B cell (primary cell): Measurements from ENCODE around the gene NDUFS6. TPM values are rescaled to one million over a fixed set of nuclear protein-coding genes. Genes with fewer than 3 reads are reported as not detected.

ENCODE experiments used
- ATAC-seq: fragments of 200-7000 bp; cut with Tn5 transposase; one replicate; pipeline ENCODE4 v1.10.0; 2021; ENCODE audit warnings: low read depth, mild to moderate bottlenecking, moderate number of reproducible peaks, moderate library complexity
- CTCF ChIA-PET: fragments of 350-600 bp; sonication (Branson Sonifier 250); formaldehyde crosslinking; loops from one replicate; lab custom pipeline; 2021; ENCODE audit warnings: antibody characterized with exemption, inconsistent platforms; lab: Charles Lee
- POLR2A ChIA-PET: fragments of 350-600 bp; sonication (Branson Sonifier 250); formaldehyde crosslinking; loops from one replicate; lab custom pipeline; 2021; ENCODE audit warnings: antibody characterized with exemption; lab: Charles Lee
- DNase-seq: peaks from one replicate; pipeline ENCODE4 v3.0.0; 2013
- H2AFZ ChIP-seq: 2 replicates; pipeline ENCODE4 v1.6.1; 2012; ENCODE audit warnings: mild to moderate bottlenecking, low read depth, low read length; ENCODE audit not compliant: insufficient read depth, poor library complexity, severe bottlenecking
- H3K27ac ChIP-seq, 2 donors: 1 replicate in 1 of 2; 2 replicates in 1 of 2; pipeline ENCODE4 v1.5.1; 2012 to 2013; ENCODE audit warnings: low read length in 2 of 2, mild to moderate bottlenecking in 2 of 2, moderate library complexity in 1 of 2
- H3K27me3 ChIP-seq, 4 experiments: fragments of 200-600 bp in 1 of 4; sonication (generic) in 1 of 4; replicated peaks in 1 of 4; 1 replicate in 2 of 4; 2 replicates in 2 of 4; pipeline versions ENCODE4 v1.6.1 to v1.7.0; 2013 to 2016; ENCODE audit warnings: low read length in 3 of 4, mild to moderate bottlenecking in 2 of 4, mixed read lengths in 1 of 4, moderate library complexity in 1 of 4; ENCODE audit not compliant: insufficient read depth in 4 of 4, control insufficient read depth in 3 of 4; ENCODE audit errors: control extremely low read depth in 1 of 4
- H3K36me3 ChIP-seq, 2 experiments: replicated peaks in 1 of 2; 1 replicate in 1 of 2; 2 replicates in 1 of 2; pipeline versions ENCODE4 v1.6.1 to v1.7.1; 2013; ENCODE audit warnings: low read length in 1 of 2; ENCODE audit not compliant: insufficient read depth in 2 of 2, control insufficient read depth in 1 of 2; ENCODE audit errors: control extremely low read depth in 1 of 2, extremely low read depth in 1 of 2
- H3K4me1 ChIP-seq, 2 donors: fragments of 200-600 bp in 1 of 2; sonication (generic) in 1 of 2; 1 replicate in 1 of 2; 2 replicates in 1 of 2; pipeline versions ENCODE4 v1.5.1 to v1.6.1; 2013 to 2017; ENCODE audit warnings: low read length in 2 of 2; ENCODE audit not compliant: control insufficient read depth in 2 of 2, insufficient read depth in 2 of 2
- H3K4me2 ChIP-seq: replicated peaks from 2 replicates; pipeline ENCODE3; 2012; ENCODE audit warnings: mild to moderate bottlenecking, low read depth, low read length; ENCODE audit not compliant: poor library complexity, severe bottlenecking
- H3K4me3 ChIP-seq, 5 experiments: fragments of 200-600 bp in 1 of 5; sonication (generic) in 1 of 5; 1 replicate in 3 of 5; 2 replicates in 2 of 5; pipeline versions ENCODE4 v1.5.1 to v1.7.0; 2011 to 2016; ENCODE audit warnings: low read length in 4 of 5, mild to moderate bottlenecking in 4 of 5, low read depth in 2 of 5, control low read depth in 1 of 5, moderate library complexity in 1 of 5; ENCODE audit not compliant: insufficient read depth in 1 of 5; ENCODE audit errors: control extremely low read depth in 1 of 5, extremely low read depth in 1 of 5
- H3K79me2 ChIP-seq: fragments of 200-600 bp; sonication (generic); one replicate; pipeline ENCODE4 v1.6.0; 2016; ENCODE audit warnings: low read length; ENCODE audit not compliant: control insufficient read depth, insufficient read depth
- H3K9ac ChIP-seq: fragments of 200-600 bp; sonication (generic); 2 replicates; pipeline ENCODE4 v1.6.1; 2017; ENCODE audit warnings: mild to moderate bottlenecking, low read length, moderate library complexity
- H3K9me3 ChIP-seq, 3 donors: one replicate each; pipeline versions ENCODE4 v1.6.1 to v1.7.1; 2013; ENCODE audit warnings: low read length in 2 of 3; ENCODE audit not compliant: control insufficient read depth in 2 of 3, insufficient read depth in 1 of 3; ENCODE audit errors: control extremely low read depth in 1 of 3
- H4K20me1 ChIP-seq: 2 replicates; pipeline ENCODE4 v1.6.0; 2012; ENCODE audit warnings: mild to moderate bottlenecking, low read length; ENCODE audit not compliant: insufficient read depth, control insufficient read depth, poor library complexity, severe bottlenecking
- H3K27ac Mint-ChIP-seq: one replicate; pipeline ENCODE4 v1.8.0; 2021; ENCODE audit warnings: mixed read lengths
- H3K27me3 Mint-ChIP-seq: one replicate; pipeline ENCODE4 v1.8.0; 2021; ENCODE audit warnings: mixed read lengths
- H3K4me1 Mint-ChIP-seq: one replicate; pipeline ENCODE4 v1.8.0; 2021; ENCODE audit warnings: mixed read lengths
- H3K4me3 Mint-ChIP-seq: one replicate; pipeline ENCODE4 v1.8.0; 2021; ENCODE audit warnings: mixed read lengths
- H3K9me3 Mint-ChIP-seq: one replicate; pipeline ENCODE4 v1.8.0; 2022; ENCODE audit warnings: mixed read lengths; ENCODE audit not compliant: insufficient read depth
- CTCF ChIP-seq: fragments of 200-600 bp; IDR thresholded peaks from one replicate; pipeline ENCODE4 v1.8.0; 2022; ENCODE audit warnings: antibody characterized with exemption, mild to moderate bottlenecking
- EZH2 ChIP-seq: IDR thresholded peaks from 2 replicates; pipeline ENCODE4 v1.6.1; 2012; ENCODE audit warnings: borderline replicate concordance, low read depth, mild to moderate bottlenecking, moderate library complexity, low read length; ENCODE audit not compliant: insufficient read depth, poor library complexity, severe bottlenecking
- WGBS: methylation state at CpG from one replicate; pipeline ENCODE4 v1.1.5; 2013; ENCODE audit warnings: missing lambda C conversion rate; ENCODE audit not compliant: insufficient coverage; 5-methylcytosine and 5-hydroxymethylcytosine counted together
- intact Hi-C: fragments of 100-400 bp; cut with micrococcal nuclease; formaldehyde crosslinking; loops from one replicate; pipeline ENCODE4 v1.10.0; 2022
- polyA plus RNA-seq: library from polyadenylated mRNA; depleted of rRNA; stranded (reverse); fragments of >200 nt; gene quantifications from 2 replicates; pipeline ENCODE4 v1.2.3, GENCODE V29; 2012
- total RNA-seq, 2 donors: library from RNA; stranded (reverse); fragments of 120-200 nt in 1 of 2; gene quantifications; 1 replicate in 1 of 2; 2 replicates in 1 of 2; pipeline versions ENCODE4 v1.2.3 to v1.2.4, GENCODE V29; 2013 to 2022

NDUFS6 gene
- total and polyA plus RNA-seq, 2 donors (not counting 1 experiment from before 2014, with no cell fraction given): 16.9 to 18.0 TPM

GRCh38 chr5:1760231-1760630, 41.0 kb upstream of the NDUFS6 start:
- Histone ChIP-seq H3K79me2 (no peaks in the 10 kb centered on the region), H3K9ac (no peak overlapping the region), H3K27me3 (peaks cover 0 to 7% (median 0%) of the 10 kb centered on the region in 4 experiments), H3K27ac (no peak overlapping the region), H3K36me3 (no peaks in the 10 kb centered on the region), H3K4me1 (peaks cover under 1 to 2% of the 10 kb centered on the region in 2 donors), H3K4me3 (no peak overlapping the region), H3K9me3 (peaks cover 0 to 17% (median 0%) of the 10 kb centered on the region in 3 donors), H3K4me2 (no peak overlapping the region), H4K20me1 (no peaks in the 10 kb centered on the region), H2AFZ (no peak overlapping the region)
- intact Hi-C loops: loop anchor here (10.0 kb wide), 1 partner anchor 275 kb away; no protein-coding TSS in a partner anchor
- no peak overlapping the region for H3K27ac Mint-ChIP-seq
- TF ChIP-seq CTCF (no peak), EZH2 (no peak)
- no CpG with 5 or more reads among the region's 4 CpGs for WGBS
- POLR2A ChIA-PET: no interaction called here
- no peak for ATAC-seq
- H3K9me3 Mint-ChIP-seq: peaks cover 8% of the 10 kb centered on the region
- H3K4me3 Mint-ChIP-seq: no peak overlapping the region
- no peaks in the 10 kb centered on the region for H3K4me1 Mint-ChIP-seq
- CTCF ChIA-PET: no interaction called here
- no peak for DNase-seq
- H3K27me3 Mint-ChIP-seq: peaks cover 20% of the 10 kb centered on the region

GRCh38 chr5:1760656-1761452, 40.4 kb upstream of the NDUFS6 start:
- intact Hi-C loops: loop anchor here (10.0 kb wide), 1 partner anchor 274 kb away; no protein-coding TSS in a partner anchor
- Histone ChIP-seq H3K27ac (no peak overlapping the region), H4K20me1 (no peaks in the 10 kb centered on the region), H2AFZ (no peak overlapping the region), H3K79me2 (no peaks in the 10 kb centered on the region), H3K27me3 (peaks cover 0 to 11% (median 0%) of the 10 kb centered on the region in 4 experiments), H3K4me2 (no peak overlapping the region), H3K4me3 (no peak overlapping the region), H3K9me3 (peaks cover 0 to 21% (median 0%) of the 10 kb centered on the region in 3 donors), H3K9ac (no peak overlapping the region), H3K4me1 (peaks cover 3 to 6% of the 10 kb centered on the region in 2 donors), H3K36me3 (no peaks in the 10 kb centered on the region)
- ChIA-PET POLR2A (no interaction called here), CTCF (no interaction called here)
- Mint-ChIP-seq H3K4me1 (no peaks in the 10 kb centered on the region), H3K27me3 (peaks cover 22% of the 10 kb centered on the region), H3K4me3 (no peak overlapping the region), H3K9me3 (peaks cover 8% of the 10 kb centered on the region), H3K27ac (no peak overlapping the region)
- 85% methylated on average over 24 of the region's 28 CpGs for whole genome bisulfite sequencing
- DNase-seq (no peak), ATAC-seq (no peak)
- TF ChIP-seq EZH2: no peak
- TF ChIP-seq CTCF: no peak
